Stimulated activated CD4-positive, alpha-beta T cell treated with anti-CD3 and anti-CD28 coated beads, Interleukin-2, amount 100 ng/mL, for 4 hours (primary cell): ENCODE measurements around the gene SEH1L.
"Not testable (repeated sequence)": the region's sequence is repeated elsewhere in the genome, so short reads cannot be mapped to it uniquely, and the experiment has no call there.

ENCODE experiments used
- DNase-seq: peaks from one replicate; pipeline ENCODE4 v3.0.0-alpha.2; 2020; ENCODE audit warnings: low read depth

Gene SEH1L

GRCh38 chr18:12944709-12945108 lies 3.1 kb upstream of the SEH1L start:
- no peak for DNase-seq

GRCh38 chr18:12946549-12947284 lies 1.1 kb upstream of the SEH1L start:
- no peak for DNase-seq

GRCh38 chr18:12948050-12948804 lies 416 bp downstream of the SEH1L start:
- peak; percentile 99 for DNase-seq

GRCh38 chr18:12958478-12958877 lies 10.7 kb downstream of the SEH1L start:
- DNase-seq, result no peak

GRCh38 chr18:12960395-12960794 lies 12.6 kb downstream of the SEH1L start:
- DNase-seq, result no peak

- DNase-seq, result no peak
These were observed 13.1 kb downstream of the SEH1L start for GRCh38 chr18:12960853-12961397.

GRCh38 chr18:12963069-12963468 lies 15.3 kb downstream of the SEH1L start:
- DNase-seq, result no peak

- DNase-seq, result no peak
These were observed 20.3 kb downstream of the SEH1L start for GRCh38 chr18:12968115-12968514.

- no peak for DNase-seq
These were observed 20.8 kb downstream of the SEH1L start for GRCh38 chr18:12968619-12969018.

- DNase-seq, result peak; percentile 10
These were observed 25.9 kb downstream of the SEH1L start for GRCh38 chr18:12973562-12974213.

- DNase-seq, result no peak
These were observed 27.7 kb downstream of the SEH1L start for GRCh38 chr18:12975488-12975887.

GRCh38 chr18:12976305-12976704 lies 28.5 kb downstream of the SEH1L start:
- no peak for DNase-seq

- DNase-seq, result not testable (repeated sequence)
These were observed 32.3 kb downstream of the SEH1L start for GRCh38 chr18:12980065-12980464.

GRCh38 chr18:12989397-12990122 lies 41.7 kb downstream of the SEH1L start:
- no peak for DNase-seq

GRCh38 chr18:12990123-12990475 lies 42.3 kb downstream of the SEH1L start:
- DNase-seq, result peak; percentile 20

- no peak for DNase-seq
These were observed 42.8 kb downstream of the SEH1L start for GRCh38 chr18:12990641-12990966.

- DNase-seq, result peak; percentile 96
These were observed 43.4 kb downstream of the SEH1L start, which contains the start of gene CEP192 for GRCh38 chr18:12990967-12991820. Gene CEP192 (plus strand): TSS chr18:12991362. CDS start chr18:12999425, 8,063 bp downstream.

GRCh38 chr18:12991821-12992179 lies 44.0 kb downstream of the SEH1L start:
- no peak for DNase-seq

- no peak for DNase-seq
These were observed 45.6 kb downstream of the SEH1L start for GRCh38 chr18:12993439-12993838.

GRCh38 chr18:12995424-12995823 lies 47.6 kb downstream of the SEH1L start:
- no peak for DNase-seq

- no peak for DNase-seq
These were observed 48.2 kb downstream of the SEH1L start for GRCh38 chr18:12995952-12996477.
